ENCODE measurements around the gene PPP1R9B.

PPP1R9B gene

DNA sequence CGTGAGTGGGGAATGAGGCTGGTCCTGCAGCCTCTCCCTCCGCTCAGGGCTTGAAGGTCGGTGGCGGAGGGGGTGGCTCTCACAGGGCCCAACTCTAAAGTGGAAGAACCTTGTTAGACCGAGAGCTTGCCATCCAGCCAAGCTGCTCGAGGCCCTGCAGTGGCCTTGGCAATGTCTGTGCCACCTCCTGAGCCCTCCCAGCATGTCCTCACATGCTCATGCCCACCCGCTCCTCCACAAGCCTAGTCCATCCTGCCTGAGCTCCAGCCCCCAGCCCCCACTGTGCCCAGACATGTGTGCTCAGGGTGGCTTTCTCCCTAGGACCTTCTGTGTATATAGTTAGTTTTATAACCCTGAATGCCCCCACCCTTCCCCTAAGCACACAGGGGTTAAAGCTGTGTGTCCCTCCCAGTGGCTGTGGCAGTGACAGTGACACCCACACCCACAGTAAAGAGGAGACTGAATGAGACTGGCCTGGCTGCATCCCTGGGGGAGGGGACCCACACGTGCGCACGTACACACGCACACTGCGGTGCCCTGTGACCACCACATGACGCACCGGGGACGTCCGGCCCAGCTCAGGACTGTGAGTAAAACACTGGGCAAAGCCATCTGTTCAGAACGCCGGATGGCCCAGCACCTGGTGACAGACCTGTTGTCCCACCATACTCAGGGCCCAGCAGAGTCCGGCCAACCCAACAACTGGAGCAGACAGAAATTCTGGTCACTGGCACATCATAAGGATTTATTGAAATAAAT, 39.7 kb downstream of the PPP1R9B start:
- TF ChIP-seq FOXP2 (optimal IDR thresholded peaks at IDR 0.05; ENCODE audit: borderline replicate concordance, extremely low read depth, extremely low read length, insufficient read depth) (no peak), TAF1 (IDR thresholded peaks at IDR 0.05; ENCODE audit: borderline replicate concordance, insufficient read depth, low read length) (no peak), SIN3A (IDR thresholded peaks at IDR 0.05; ENCODE audit: borderline replicate concordance, insufficient read depth, low read length) (no peak), POLR2AphosphoS5 (IDR thresholded peaks at IDR 0.05; ENCODE audit: low read depth, low read length) (no peak)
- TF ChIP-seq, protein P1, sequence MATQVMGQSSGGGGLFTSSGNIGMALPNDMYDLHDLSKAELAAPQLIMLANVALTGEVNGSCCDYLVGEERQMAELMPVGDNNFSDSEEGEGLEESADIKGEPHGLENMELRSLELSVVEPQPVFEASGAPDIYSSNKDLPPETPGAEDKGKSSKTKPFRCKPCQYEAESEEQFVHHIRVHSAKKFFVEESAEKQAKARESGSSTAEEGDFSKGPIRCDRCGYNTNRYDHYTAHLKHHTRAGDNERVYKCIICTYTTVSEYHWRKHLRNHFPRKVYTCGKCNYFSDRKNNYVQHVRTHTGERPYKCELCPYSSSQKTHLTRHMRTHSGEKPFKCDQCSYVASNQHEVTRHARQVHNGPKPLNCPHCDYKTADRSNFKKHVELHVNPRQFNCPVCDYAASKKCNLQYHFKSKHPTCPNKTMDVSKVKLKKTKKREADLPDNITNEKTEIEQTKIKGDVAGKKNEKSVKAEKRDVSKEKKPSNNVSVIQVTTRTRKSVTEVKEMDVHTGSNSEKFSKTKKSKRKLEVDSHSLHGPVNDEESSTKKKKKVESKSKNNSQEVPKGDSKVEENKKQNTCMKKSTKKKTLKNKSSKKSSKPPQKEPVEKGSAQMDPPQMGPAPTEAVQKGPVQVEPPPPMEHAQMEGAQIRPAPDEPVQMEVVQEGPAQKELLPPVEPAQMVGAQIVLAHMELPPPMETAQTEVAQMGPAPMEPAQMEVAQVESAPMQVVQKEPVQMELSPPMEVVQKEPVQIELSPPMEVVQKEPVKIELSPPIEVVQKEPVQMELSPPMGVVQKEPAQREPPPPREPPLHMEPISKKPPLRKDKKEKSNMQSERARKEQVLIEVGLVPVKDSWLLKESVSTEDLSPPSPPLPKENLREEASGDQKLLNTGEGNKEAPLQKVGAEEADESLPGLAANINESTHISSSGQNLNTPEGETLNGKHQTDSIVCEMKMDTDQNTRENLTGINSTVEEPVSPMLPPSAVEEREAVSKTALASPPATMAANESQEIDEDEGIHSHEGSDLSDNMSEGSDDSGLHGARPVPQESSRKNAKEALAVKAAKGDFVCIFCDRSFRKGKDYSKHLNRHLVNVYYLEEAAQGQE (IDR thresholded peaks at IDR 0.05; ENCODE audit: insufficient read depth in 1 of 2, low read depth in 2 of 2, low read length in 2 of 2): no peak

DNA sequence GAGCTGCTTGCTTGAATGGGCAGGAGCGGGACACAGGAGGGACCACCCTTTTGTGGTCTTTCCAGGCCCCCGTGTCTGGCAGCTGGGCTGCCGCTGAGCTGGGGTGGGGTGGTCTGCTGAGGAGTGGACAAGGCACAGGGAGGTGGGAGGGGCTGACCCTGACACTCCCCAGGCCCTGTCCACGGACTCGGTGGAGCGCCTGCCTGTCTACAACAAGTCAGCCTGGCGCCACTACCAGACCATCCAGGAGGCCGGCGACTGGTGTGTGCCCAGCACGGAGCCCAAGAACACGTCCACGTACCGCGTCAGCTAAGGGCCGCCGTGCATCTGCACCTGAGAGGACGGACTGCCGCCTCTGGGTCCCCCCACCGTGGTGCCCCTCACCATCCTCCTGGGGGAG, 40.7 kb downstream of the PPP1R9B start:
- TF ChIP-seq, protein P1 (IDR thresholded peaks at IDR 0.05; ENCODE audit: insufficient read depth in 1 of 2, low read depth in 2 of 2, low read length in 2 of 2): no peak
- no peak for TF ChIP-seq POLR2AphosphoS5 (IDR thresholded peaks at IDR 0.05; ENCODE audit: low read depth, low read length)
- no peak for TF ChIP-seq FOXP2 (optimal IDR thresholded peaks at IDR 0.05; ENCODE audit: borderline replicate concordance, extremely low read depth, extremely low read length, insufficient read depth)

DNA sequence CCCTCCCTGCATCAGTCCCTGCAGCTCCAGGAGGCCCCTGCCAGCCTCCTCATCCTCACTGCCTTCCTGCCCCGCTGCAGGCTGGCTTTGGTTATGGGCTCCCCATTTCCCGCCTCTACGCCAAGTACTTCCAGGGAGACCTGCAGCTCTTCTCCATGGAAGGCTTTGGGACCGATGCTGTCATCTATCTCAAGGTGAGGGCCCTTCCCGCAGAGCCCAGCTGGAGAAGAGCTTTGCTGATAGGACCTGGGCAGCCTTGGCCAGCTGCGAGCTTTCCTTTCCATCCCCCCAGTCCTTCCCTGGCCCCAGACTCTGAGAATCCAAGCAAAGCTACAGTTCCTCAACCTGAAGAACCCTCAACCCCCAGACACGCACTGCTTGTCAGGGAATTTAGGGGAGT, 41.3 kb downstream of the PPP1R9B start:
- TF ChIP-seq SIN3A (IDR thresholded peaks at IDR 0.05; ENCODE audit: borderline replicate concordance, insufficient read depth, low read length): no peak
- no peak for TF ChIP-seq FOXP2 (optimal IDR thresholded peaks at IDR 0.05; ENCODE audit: borderline replicate concordance, extremely low read depth, extremely low read length, insufficient read depth)
- no peak for TF ChIP-seq TAF1 (IDR thresholded peaks at IDR 0.05; ENCODE audit: borderline replicate concordance, insufficient read depth, low read length)
- no peak for TF ChIP-seq POLR2AphosphoS5 (IDR thresholded peaks at IDR 0.05; ENCODE audit: low read depth, low read length)
- TF ChIP-seq, protein P1 (IDR thresholded peaks at IDR 0.05; ENCODE audit: insufficient read depth in 1 of 2, low read depth in 2 of 2, low read length in 2 of 2): no peak

DNA sequence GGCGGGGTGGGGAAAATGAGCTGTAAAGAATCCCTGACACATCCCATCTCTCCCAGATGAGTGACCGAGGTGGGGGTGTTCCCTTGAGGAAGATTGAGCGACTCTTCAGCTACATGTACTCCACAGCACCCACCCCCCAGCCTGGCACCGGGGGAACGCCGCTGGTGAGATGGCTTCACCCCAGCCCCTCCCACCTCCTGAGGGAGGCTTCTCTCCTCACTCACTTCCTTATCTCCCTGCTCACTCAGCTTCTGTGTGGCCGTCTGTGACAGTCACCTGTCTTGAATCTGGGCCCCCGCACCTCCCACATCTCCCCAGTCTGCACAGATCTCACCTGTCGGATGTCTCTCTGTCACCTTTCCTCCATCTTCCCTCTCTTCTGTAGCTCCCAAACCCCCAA, 41.9 kb downstream of the PPP1R9B start:
- no peak for TF ChIP-seq TAF1 (IDR thresholded peaks at IDR 0.05; ENCODE audit: borderline replicate concordance, insufficient read depth, low read length)
- no peak for TF ChIP-seq SIN3A (IDR thresholded peaks at IDR 0.05; ENCODE audit: borderline replicate concordance, insufficient read depth, low read length)
- TF ChIP-seq FOXP2 (optimal IDR thresholded peaks at IDR 0.05; ENCODE audit: borderline replicate concordance, extremely low read depth, extremely low read length, insufficient read depth): no peak
- TF ChIP-seq, protein P1 (IDR thresholded peaks at IDR 0.05; ENCODE audit: insufficient read depth in 1 of 2, low read depth in 2 of 2, low read length in 2 of 2): no peak
- no peak for TF ChIP-seq POLR2AphosphoS5 (IDR thresholded peaks at IDR 0.05; ENCODE audit: low read depth, low read length)
